GM12892 (cell line): Measurements from ENCODE around the gene CRYAA.
"Not testable (repeated sequence)": the region's sequence is repeated elsewhere in the genome, so short reads cannot be mapped to it uniquely, and the experiment has no call there.

Experiments
- POLR2A ChIP-seq: IDR thresholded peaks from 2 replicates; pipeline ENCODE4 v1.6.1; 2011; ENCODE audit warnings: low read depth, low read length, control low read depth
- POLR2AphosphoS5 ChIP-seq: IDR thresholded peaks from 2 replicates; pipeline ENCODE4 v1.6.1; 2011; ENCODE audit warnings: low read depth, low read length, control low read depth
- TAF1 ChIP-seq: IDR thresholded peaks from 2 replicates; pipeline ENCODE4 v1.6.1; 2011; ENCODE audit warnings: low read depth, mild to moderate bottlenecking, control low read depth, low read length, borderline replicate concordance

- not testable (repeated sequence) for TF ChIP-seq TAF1, POLR2A, POLR2AphosphoS5
Observed at GRCh38 chr21:43187268-43187667, 18.5 kb downstream of the CRYAA start.
